H9 (cell line): ENCODE measurements around the gene MIPEP. TPM values are rescaled to one million over a fixed set of nuclear protein-coding genes. Genes with fewer than 3 reads are reported as not detected.

Experiments
- DNase-seq: peaks from one replicate; pipeline ENCODE4 v3.0.0-alpha.2; 2017
- H2AFZ ChIP-seq: one replicate; pipeline ENCODE4 v1.6.1; 2013; ENCODE audit warnings: mild to moderate bottlenecking, low read length, control low read depth, moderate library complexity
- H2AK5ac ChIP-seq: 2 replicates; pipeline ENCODE4 v1.6.1; 2013; ENCODE audit warnings: low read length, control low read depth, mixed read lengths; ENCODE audit not compliant: insufficient read length
- H2BK120ac ChIP-seq: one replicate; pipeline ENCODE4 v1.6.1; 2013; ENCODE audit warnings: low read depth, mild to moderate bottlenecking, low read length, control low read depth, inconsistent platforms; ENCODE audit not compliant: poor library complexity, severe bottlenecking
- H2BK12ac ChIP-seq: 2 replicates; pipeline ENCODE4 v1.6.1; 2013; ENCODE audit warnings: low read length, control low read depth, mixed read lengths, low read depth; ENCODE audit not compliant: insufficient read length
- H2BK15ac ChIP-seq: 2 replicates; pipeline ENCODE4 v1.6.1; 2013; ENCODE audit warnings: low read depth, low read length, control low read depth
- H2BK20ac ChIP-seq: one replicate; pipeline ENCODE4 v1.6.1; 2013; ENCODE audit warnings: low read depth, mild to moderate bottlenecking, low read length, control low read depth, inconsistent platforms; ENCODE audit not compliant: poor library complexity, severe bottlenecking
- H2BK5ac ChIP-seq: 2 replicates; pipeline ENCODE4 v1.6.1; 2013; ENCODE audit warnings: low read length, control low read depth, mixed read lengths; ENCODE audit not compliant: insufficient read length
- H3K14ac ChIP-seq: 2 replicates; pipeline ENCODE4 v1.6.1; 2013; ENCODE audit warnings: low read length, control low read depth; ENCODE audit not compliant: insufficient read depth
- H3K18ac ChIP-seq: 2 replicates; pipeline ENCODE4 v1.6.1; 2013; ENCODE audit warnings: low read depth, mild to moderate bottlenecking, mixed read lengths, low read length, control low read depth; ENCODE audit not compliant: insufficient read length
- H3K23ac ChIP-seq: 2 replicates; pipeline ENCODE4 v1.6.1; 2013; ENCODE audit warnings: low read length, control low read depth, mixed read lengths, low read depth; ENCODE audit not compliant: insufficient read length
- H3K23me2 ChIP-seq: 2 replicates; pipeline ENCODE4 v1.6.1; 2013; ENCODE audit warnings: low read depth, mild to moderate bottlenecking, mixed read lengths, low read length, control low read depth; ENCODE audit not compliant: insufficient read length, poor library complexity, severe bottlenecking
- H3K27ac ChIP-seq: 2 replicates; pipeline ENCODE4 v1.5.1; 2013; ENCODE audit warnings: low read length, control low read depth, mixed read lengths, low read depth; ENCODE audit not compliant: insufficient read length
- H3K27me3 ChIP-seq: 2 replicates; pipeline ENCODE4 v1.6.1; 2013; ENCODE audit warnings: low read length, control low read depth, inconsistent platforms; ENCODE audit not compliant: insufficient read depth
- H3K4ac ChIP-seq: 2 replicates; pipeline ENCODE4 v1.6.1; 2013; ENCODE audit warnings: low read depth, mild to moderate bottlenecking, control low read depth, inconsistent platforms, low read length, moderate library complexity
- H3K4me1 ChIP-seq: 2 replicates; pipeline ENCODE4 v1.6.1; 2013; ENCODE audit warnings: low read length, control low read depth, inconsistent platforms; ENCODE audit not compliant: insufficient read depth
- H3K4me2 ChIP-seq: 2 replicates; pipeline ENCODE4 v1.6.1; 2013; ENCODE audit warnings: low read length, control low read depth, mixed read lengths; ENCODE audit not compliant: insufficient read length, insufficient read depth
- H3K56ac ChIP-seq: 2 replicates; pipeline ENCODE4 v1.6.1; 2013; ENCODE audit warnings: low read depth, mild to moderate bottlenecking, mixed read lengths, low read length, control low read depth; ENCODE audit not compliant: insufficient read length
- H3K79me1 ChIP-seq: 2 replicates; pipeline ENCODE4 v1.6.1; 2013; ENCODE audit warnings: low read depth, mild to moderate bottlenecking, moderate library complexity, low read length, control low read depth, inconsistent platforms; ENCODE audit not compliant: insufficient read depth, poor library complexity, severe bottlenecking
- H3K79me2 ChIP-seq: 2 replicates; pipeline ENCODE4 v1.6.1; 2013; ENCODE audit warnings: low read length, control low read depth, inconsistent platforms; ENCODE audit not compliant: insufficient read depth
- H3K9ac ChIP-seq: 2 replicates; pipeline ENCODE4 v1.6.1; 2013; ENCODE audit warnings: low read length, control low read depth, mixed read lengths; ENCODE audit not compliant: insufficient read length; ENCODE audit errors: extremely low read depth
- H3K9me3 ChIP-seq: one replicate; pipeline ENCODE4 v1.6.1; 2013; ENCODE audit warnings: low read depth, low read length, inconsistent platforms; ENCODE audit not compliant: control insufficient read depth
- H3T11ph ChIP-seq: one replicate; pipeline ENCODE4 v1.6.1; 2013; ENCODE audit warnings: mild to moderate bottlenecking, low read length, control low read depth, inconsistent platforms
- H4K20me1 ChIP-seq: one replicate; pipeline ENCODE4 v1.6.1; 2013; ENCODE audit not compliant: control insufficient read depth, insufficient read length, insufficient read depth
- H4K5ac ChIP-seq: 2 replicates; pipeline ENCODE4 v1.6.1; 2013; ENCODE audit warnings: low read depth, mild to moderate bottlenecking, mixed read lengths, low read length, control low read depth; ENCODE audit not compliant: insufficient read length
- H4K8ac ChIP-seq: replicated peaks from 2 replicates; pipeline ENCODE4 v1.6.1; 2013; ENCODE audit warnings: low read length, control low read depth, mixed read lengths, low read depth; ENCODE audit not compliant: insufficient read length
- H4K91ac ChIP-seq: 2 replicates; pipeline ENCODE4 v1.6.1; 2013; ENCODE audit warnings: low read depth, mild to moderate bottlenecking, moderate library complexity, mixed read lengths, low read length, control low read depth; ENCODE audit not compliant: insufficient read length
- H3K27ac Mint-ChIP-seq, 3 experiments: 2 replicates in 2 of 3; 3 replicates in 1 of 3; pipeline ENCODE4 v1.8.0; 2020 to 2021; ENCODE audit warnings: mixed read lengths in 3 of 3, mild to moderate bottlenecking in 1 of 3, moderate library complexity in 1 of 3
- H3K27me3 Mint-ChIP-seq: 2 replicates; pipeline ENCODE4 v1.8.0; 2021; ENCODE audit warnings: low read depth, mild to moderate bottlenecking, moderate library complexity, mixed read lengths
- H3K36me3 Mint-ChIP-seq, 3 experiments: 2 replicates in 2 of 3; 3 replicates in 1 of 3; pipeline ENCODE4 v1.8.0; 2020 to 2021; ENCODE audit warnings: low read depth in 3 of 3, mixed read lengths in 3 of 3; ENCODE audit not compliant: insufficient read depth in 1 of 3
- H3K4me1 Mint-ChIP-seq, 2 experiments: 2 replicates each; pipeline ENCODE4 v1.8.0; 2020; ENCODE audit warnings: mixed read lengths in 2 of 2
- H3K4me3 Mint-ChIP-seq, 2 experiments: 2 replicates in 1 of 2; 3 replicates in 1 of 2; pipeline ENCODE4 v1.8.0; 2020 to 2021; ENCODE audit warnings: mild to moderate bottlenecking in 2 of 2, mixed read lengths in 2 of 2, moderate library complexity in 1 of 2
- H3K9me3 Mint-ChIP-seq, 2 experiments: 2 replicates in 1 of 2; 3 replicates in 1 of 2; pipeline ENCODE4 v1.8.0; 2020; ENCODE audit warnings: mild to moderate bottlenecking in 2 of 2, mixed read lengths in 2 of 2, moderate library complexity in 1 of 2
- CTCF ChIP-seq: fragments of 200-600 bp; sonication (generic); conservative IDR thresholded peaks from 3 replicates; pipeline ENCODE4 v1.8.0; 2021; ENCODE audit warnings: antibody characterized with exemption, mild to moderate bottlenecking
- WGBS: extraction: QIAGEN DNeasy Blood & Tissue Kit; methylation state at CpG from one replicate; pipeline ENCODE4 v1.1.7; 2013; ENCODE audit warnings: missing lambda C conversion rate, low lambda C conversion rate, mixed read lengths; ENCODE audit not compliant: insufficient read length; ENCODE audit errors: extremely low coverage; 5-methylcytosine and 5-hydroxymethylcytosine counted together
- total RNA-seq: library from RNA; stranded (reverse); gene quantifications from 2 replicates; pipeline ENCODE4 v1.2.1, GENCODE V29; 2021

The MIPEP gene
- total RNA-seq, 1 experiment from 2014 or later: 18.5 TPM

- Histone ChIP-seq H2BK120ac (no peak overlapping the region), H2AFZ (no peak overlapping the region), H3K23ac (no peak overlapping the region), H3K9me3 (no peaks in the 10 kb centered on the region), H3K4me2 (no peak overlapping the region), H4K91ac (no peak overlapping the region), H3K4ac (no peak overlapping the region), H3K79me1 (no peaks in the 10 kb centered on the region), H3K27ac (no peak overlapping the region), H2BK12ac (no peak overlapping the region), H4K5ac (no peak overlapping the region), H2BK5ac (no peak overlapping the region), H3K23me2 (no peaks in the 10 kb centered on the region), H3K27me3 (no peaks in the 10 kb centered on the region), H2BK15ac (no peak overlapping the region), H3K56ac (no peak overlapping the region), H3K9ac (no peak overlapping the region), H3K79me2 (no peaks in the 10 kb centered on the region), H3K18ac (no peak overlapping the region), H4K8ac (no peak overlapping the region), H2BK20ac (no peak overlapping the region), H3K4me1 (no peaks in the 10 kb centered on the region), H2AK5ac (no peak overlapping the region), H3K14ac (no peak overlapping the region), H4K20me1 (no peaks in the 10 kb centered on the region), H3T11ph (no peak overlapping the region)
- Mint-ChIP-seq H3K4me3 (no peak overlapping the region), H3K9me3 (no peaks in the 10 kb centered on the region), H3K27ac (no peak overlapping the region), H3K4me1 (no peaks in the 10 kb centered on the region), H3K27me3 (no peaks in the 10 kb centered on the region), H3K36me3 (peaks cover 2 to 5% (median 3%) of the 10 kb centered on the region in 3 experiments; a peak in 4 of 7 replicates)
- no peak for TF ChIP-seq CTCF
- WGBS: no CpG with 5 or more reads among the region's 2 CpGs
- DNase-seq: no peak
Observed at GRCh38 chr13:23849670-23850069, 39.5 kb downstream of the MIPEP start.
